Activated CD8-positive, alpha-beta memory T cell treated with anti-CD3 and anti-CD28 coated beads, Interleukin-2, amount 50 U/mL, for 48 hours (primary cell): ENCODE data around the gene SCG5.

Experiments used
- DNase-seq: peaks from one replicate; pipeline ENCODE4 v3.0.0-alpha.2; 2020

The SCG5 gene

DNA sequence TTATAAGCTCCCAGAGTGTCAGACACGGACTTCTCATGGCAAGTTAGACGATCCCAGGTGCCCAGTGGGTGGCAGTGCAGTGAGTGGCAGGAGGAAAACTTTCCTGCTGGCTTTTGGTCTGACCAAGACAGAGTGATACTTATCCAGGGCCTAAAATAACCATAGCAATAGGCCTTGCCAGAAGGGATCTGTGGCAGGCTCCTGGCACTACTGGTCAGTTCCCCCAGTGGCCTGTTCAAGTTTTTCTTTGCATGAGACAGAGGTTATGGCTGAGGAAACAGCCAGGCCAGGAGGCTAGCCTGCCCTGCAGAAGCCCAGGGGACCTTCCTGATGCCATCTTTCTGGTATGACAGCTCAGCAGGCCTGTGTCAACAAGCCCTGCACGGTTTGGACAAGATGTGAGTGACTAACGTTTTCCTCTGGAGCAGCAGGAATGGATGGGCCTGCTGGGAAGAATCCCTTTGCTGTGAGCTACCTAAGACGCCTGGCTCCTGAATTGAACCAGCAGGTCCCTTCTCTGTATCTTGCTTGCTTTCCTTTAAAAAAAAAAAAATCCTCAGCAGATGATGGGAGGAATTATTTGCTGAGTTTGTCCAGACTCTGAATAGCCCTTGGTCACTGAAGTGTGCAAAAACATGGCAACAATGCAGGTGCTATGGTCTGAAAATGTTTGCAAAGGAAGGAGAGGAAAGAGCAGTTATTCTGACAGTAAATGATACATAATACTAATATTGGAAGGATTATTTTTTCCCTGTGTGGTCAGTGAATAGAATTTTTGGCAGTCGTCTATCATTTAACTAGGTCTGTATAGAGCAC is 18.0 kb downstream of the SCG5 start:
- no peak for DNase-seq

DNA sequence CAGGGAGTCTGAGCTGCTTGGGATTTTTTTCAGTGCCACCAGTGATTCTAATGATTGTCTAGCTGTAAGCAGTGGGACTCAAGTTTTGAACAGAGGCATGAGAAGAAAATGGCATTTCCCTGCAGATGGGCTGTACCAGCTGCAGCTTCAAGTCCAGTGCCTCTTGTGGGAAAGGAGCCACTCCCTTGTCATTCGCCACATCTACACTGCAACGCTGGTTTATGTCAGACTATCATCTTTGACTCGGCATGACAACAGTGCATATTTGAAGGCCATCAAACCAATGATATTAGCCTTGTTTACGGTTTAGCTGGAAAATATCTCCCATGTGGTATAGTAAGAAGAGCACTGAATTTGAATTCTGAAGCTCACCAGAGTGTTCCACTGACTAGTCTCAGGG is 22.2 kb downstream of the SCG5 start:
- DNase-seq: no peak

DNA sequence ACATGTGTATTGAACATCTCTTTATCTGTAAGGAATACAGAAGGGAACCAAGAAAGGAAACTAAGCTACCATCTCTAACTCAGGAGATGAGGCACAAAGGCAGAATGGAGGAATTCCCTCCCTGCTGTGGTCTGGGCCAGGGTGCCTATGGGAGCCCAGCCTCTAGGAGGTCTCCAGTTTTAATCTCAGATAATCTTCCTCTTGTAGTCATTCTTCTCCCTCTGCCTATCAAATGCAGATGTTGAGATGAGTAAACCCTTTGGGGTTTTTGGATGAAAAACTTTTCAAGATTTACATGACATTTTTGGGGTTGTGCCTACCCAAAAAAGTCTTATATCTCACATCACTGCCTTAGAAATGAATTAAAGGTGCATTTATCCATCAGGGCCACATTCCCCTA is 23.3 kb downstream of the SCG5 start:
- DNase-seq: no peak

DNA sequence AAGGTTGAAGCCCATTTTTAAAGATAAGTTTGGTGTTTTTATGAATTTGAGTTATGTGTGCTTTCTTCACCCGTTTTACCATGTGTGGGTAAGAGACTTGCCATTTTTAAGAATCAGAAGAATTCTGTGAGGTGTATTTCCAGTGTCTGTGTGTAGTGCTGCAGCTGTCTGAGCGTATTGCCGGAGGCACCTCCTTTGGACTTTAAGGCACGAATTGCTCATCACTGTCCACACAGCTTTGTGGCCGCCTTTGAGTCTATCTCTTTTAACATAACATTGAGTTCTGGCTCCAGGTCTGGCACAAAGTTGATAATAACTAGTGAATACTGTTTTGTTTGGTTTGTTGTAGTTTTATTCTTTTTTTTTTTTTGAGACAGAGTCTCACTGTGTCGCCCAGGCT is 25.8 kb downstream of the SCG5 start:
- no peak for DNase-seq

DNA sequence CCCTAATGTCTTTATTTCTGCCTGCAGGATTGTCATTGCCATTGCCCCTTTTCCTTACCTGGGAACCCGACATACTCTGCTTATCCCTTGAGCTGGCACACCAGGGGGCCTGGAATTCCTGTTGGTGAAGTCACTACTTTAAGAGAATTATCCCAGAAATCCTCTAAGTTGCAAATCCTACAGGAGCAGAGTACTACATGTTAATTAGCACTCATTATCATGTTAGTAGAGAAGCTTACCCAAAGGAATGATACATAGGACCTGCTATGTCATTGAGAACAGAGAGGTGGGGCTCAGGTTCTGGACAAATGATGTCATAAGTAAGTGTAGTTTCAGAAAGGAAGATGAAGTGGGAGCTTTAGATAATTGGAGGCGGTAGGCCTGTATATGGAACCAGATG is 27.4 kb downstream of the SCG5 start:
- no peak for DNase-seq

DNA sequence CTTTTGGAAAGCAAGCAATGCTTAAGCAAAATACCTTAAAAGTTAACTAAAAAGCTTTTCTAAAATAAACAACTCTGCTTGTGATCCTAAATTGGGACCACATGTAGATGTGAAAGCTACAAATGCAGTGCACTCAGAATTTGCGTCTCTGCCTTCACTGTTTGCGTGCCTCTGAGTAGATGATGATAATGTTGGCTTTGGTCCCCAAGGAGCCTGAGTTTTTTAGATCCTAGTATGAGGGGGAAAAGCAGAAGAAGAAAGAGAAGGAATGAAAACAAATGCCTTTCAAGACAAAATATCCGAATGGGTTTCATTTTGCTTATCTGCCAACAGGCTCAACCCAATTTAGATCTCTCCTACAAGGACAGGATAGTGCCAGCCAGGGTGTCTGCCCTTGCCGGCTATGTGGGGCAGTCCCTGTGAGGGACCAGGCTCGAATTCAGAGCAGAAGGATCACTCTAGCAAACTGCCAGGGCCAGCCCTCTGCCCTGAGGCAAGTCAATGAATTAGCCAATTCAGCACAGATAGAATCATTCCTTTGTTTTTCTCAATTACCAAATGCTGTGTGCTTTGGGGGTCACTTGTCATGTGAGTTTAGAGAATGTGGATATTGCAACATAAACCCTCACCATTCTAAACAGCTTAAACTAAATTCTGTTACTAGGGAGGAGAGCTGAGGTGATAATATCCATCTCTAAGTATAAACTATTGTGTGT is 28.5 kb downstream of the SCG5 start:
- no peak for DNase-seq

DNA sequence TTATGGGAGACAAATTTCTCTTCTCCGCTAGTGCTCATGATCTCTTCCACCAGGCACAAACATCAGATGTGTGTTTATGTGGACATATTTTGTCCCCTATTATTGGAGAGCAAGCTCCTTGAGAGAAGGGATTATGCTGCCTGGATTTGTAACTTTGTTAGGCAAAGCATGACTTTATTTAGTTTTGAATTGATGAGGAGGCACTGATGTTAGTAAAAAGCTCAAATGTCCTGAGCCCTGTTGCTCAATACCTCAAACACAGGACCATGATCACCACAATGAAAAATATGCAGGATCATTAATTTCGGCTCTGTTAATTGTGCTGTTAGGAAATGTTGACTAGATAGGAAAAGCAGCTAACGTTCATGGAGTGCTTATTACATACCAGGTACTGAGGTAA is 29.1 kb downstream of the SCG5 start:
- DNase-seq: no peak

DNA sequence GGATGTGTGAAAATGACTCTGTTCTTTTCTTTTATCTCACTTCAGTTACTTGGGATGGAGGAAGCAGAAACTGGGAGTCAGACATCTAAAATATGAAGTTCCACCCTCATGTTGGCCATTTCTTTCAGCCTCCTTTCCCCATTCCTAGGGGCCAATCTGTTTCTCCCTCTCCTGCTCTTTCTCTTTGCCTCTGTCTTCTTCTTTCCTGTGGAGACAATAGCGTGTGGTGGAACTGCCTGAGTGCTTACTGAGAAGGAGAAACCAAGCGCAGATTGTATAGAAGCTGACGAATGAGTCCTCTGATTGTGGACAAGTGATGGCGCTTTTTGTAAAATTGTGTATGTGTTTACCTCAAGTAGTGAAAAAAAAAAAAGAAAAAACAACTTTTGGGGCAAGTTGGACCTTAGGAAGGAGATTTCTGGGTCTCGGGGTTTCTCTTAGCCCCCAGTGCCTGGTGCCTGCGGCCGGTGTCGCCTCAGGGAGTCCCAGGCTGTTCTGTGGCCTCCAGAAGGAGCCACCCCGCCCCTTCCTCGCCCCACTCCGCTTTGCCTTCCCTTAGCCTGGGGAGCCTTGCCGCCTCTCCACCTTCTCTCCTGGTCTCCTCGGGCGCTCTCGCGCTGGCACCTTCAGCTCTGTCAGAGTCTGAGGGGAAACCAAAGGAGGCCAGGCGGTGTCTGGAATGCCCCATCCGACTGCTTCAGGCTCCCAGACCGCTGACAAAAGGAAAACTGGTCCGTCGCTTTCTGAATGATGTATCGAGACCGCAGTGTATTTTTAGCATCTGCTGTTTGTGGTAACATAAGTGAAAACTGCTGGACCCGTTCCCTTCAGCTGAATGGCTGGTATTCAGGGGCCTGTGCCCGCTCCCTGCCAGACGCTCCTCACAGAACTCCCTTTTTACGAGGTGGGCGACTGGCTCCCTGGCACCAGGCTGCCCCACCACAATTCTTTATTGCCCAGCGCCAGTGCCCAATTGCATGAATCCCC is 30.1 kb downstream of the SCG5 start:
- no peak for DNase-seq

DNA sequence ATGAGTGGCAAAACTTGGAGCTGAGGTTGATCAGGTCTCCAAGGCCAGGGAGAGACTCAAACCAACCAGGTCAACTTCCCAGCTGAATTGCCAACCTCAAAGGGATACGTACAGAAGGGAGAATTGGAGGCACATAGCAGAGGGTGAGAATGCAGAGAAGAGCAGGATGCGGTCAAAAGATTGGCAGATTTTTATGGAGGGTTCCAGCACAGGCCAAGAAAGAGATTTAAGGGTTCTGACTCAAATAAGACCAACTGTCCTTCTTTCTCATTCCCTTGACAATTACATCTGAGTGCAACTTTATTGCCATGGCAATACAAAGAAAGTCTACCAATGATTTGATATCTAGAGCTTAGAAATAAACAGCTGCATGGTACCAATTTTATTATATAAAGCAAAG is 33.2 kb downstream of the SCG5 start:
- no peak for DNase-seq

DNA sequence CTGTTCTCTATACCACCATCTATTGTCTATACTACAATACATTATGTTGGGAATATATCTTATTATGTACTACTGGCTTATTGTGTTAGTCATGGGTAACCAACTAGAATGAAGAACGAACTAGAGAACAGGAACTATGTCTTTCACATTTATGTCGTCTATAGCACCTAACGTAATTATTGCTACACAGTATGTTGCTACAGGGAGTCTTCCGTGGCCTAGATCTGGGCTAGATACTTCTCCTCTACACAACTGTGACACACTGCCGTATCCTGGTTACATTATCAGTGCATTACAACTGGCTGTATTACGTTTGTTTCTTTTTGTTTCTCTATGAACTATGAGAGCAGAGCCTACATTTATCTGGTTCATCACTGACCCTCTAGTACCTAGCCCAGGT is 34.0 kb downstream of the SCG5 start:
- no peak for DNase-seq

DNA sequence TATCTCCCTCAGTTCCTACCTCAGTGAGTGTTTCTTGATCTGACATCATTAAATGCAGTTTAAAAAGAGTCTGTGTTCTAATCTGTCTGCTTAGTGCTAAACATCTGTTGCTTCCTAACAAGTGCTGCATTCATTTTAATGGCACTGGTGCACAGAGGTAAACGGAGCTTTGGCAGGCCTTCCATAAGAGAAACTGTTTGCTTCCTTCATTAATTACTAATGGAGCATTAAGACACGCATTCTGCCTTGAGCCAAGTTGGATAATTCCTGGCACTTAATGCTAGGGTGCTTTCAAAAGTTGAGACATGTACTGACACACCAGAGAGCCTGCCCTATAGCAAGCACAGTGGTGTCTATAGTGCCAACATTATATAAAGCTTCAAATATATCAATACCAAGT is 34.7 kb downstream of the SCG5 start:
- DNase-seq: no peak

DNA sequence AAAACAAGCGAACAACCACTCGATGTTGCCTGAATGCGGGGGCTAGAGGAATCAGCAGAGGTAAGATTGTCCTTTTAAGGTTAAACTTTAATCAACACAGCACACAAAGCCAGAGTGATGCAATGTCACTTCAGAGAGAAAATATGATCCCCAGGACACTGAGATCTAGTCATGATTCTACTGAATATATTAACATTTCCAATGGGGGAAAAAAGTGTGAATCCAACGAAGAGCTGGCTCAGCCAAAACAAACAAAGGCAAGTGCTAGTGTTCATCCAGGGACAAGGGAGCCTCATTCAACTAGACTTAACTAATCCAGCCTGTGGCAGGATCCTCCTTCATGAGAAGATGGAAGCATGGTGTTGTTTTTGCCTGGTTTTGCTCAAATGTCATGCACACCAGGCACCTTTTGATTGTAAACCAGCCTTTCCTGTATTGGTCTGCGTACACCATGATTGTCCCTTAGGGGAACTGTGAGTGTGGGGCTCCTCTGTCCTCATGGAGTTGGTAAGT is 35.8 kb downstream of the SCG5 start:
- DNase-seq: no peak

DNA sequence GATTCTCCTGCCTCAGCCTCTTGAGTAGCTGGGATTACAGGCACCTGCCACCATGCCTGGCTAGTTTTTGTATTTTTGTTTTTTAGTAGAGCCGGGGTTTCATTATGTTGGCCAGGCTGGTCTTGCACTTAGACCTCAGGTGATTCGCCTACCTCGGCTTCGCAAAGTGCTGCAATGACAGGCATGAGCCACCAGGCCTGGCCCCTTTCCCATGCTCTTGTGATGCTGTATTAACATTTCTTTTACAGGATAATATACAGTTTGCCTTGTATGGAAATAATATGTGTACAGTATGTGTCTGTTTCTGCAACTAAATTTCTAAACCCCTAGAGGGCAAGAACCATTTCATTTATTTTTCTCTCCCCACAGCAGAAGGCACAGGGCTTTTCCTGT is 37.8 kb downstream of the SCG5 start:
- no peak for DNase-seq

DNA sequence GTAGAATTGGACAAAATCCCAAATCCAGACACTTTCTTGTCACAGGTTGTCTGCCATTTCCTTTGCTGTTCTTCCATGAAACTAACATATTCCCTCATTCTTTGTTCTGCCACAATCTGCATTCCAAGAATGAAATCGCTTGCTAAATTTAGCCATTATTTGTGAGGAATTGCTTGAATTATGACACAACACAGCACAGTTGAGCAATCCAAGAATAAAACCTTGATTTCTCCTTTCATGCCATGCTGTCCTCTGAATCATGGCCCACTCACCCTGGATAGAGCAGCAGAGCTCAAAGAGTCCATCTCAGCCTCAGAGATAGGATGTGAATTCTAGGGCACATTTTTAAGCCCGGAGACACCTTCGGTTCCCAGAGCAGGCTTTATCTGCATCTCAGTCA is 41.1 kb downstream of the SCG5 start:
- no peak for DNase-seq

DNA sequence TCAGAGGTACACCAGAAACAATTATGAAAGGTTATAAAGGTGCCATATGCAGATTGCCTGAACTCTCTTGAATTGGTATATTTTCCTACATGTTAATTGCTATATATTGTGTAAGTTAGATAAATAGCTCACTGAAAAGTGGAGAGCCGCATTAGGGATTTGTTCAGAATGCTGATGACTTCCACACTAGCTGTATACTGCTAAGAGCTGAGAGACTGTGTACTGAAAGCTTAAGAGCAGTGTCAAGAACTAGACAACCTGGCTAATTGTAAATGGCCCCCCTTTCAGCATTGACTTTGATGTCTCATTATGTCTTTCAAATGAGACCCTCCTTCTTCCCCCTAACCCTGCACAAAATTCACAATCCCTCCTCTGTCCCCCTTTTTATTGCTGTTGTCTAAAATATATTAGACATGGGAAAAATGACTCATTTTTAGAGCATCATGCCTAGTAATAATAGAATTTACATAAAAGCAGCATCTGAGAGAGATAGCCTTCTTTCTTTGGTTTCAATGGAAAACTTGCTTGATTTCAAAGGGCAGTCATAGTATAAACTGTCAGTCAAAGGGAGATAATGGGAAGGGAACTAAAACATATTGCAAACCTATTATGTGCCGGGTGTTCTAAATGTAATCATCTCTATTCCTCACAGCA is 41.6 kb downstream of the SCG5 start:
- no peak for DNase-seq

DNA sequence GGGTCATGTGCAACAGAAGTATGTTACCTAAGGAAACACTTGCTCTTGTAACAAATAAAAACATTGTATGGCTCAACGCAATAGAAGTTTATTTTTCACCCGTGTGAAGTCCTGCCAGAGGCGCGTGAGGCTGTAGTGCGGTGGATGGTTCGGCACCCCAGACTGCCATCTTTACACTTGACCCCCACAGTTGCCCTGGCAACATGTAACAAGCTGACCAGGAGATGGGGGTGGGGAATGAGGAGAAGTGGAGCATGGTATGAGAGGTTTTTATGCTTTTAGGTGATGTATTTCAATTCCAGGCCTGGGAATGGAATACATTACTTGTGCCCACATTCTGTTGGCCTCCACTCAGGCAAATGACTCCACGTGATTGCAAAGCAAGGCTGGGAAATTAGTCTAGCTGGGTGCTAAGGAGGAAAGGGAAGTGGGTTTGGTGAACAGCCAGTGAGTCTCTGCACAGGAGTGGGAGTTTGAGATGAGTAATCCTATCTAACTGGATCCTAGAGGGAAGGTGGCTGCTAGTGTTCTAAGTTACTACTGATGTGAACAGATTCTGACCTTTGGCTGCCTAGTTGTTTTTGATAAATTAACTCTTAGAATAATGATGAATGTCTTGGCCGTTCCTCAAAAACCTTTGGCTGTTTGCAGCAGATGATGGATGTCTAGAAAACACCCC is 42.5 kb downstream of the SCG5 start:
- no peak for DNase-seq

DNA sequence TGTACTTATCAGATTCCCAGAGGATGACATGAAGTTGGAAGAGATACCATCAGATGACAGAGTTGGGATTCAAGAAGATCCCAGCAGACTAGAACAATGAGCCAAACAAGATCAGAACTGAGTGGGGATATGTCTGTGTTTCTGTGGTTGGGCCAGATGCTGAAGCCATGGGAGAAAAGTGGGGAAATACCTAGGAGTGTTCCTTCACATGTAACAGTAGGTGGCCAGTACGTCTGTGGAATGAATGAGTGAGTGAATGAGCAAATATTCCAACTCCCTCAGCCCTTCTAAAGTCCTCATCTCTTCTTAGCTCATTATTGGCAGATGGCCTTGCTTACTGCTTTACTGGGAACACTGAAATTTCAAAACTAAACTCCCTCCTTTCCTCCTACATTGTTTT is 44.1 kb downstream of the SCG5 start:
- no peak for DNase-seq

DNA sequence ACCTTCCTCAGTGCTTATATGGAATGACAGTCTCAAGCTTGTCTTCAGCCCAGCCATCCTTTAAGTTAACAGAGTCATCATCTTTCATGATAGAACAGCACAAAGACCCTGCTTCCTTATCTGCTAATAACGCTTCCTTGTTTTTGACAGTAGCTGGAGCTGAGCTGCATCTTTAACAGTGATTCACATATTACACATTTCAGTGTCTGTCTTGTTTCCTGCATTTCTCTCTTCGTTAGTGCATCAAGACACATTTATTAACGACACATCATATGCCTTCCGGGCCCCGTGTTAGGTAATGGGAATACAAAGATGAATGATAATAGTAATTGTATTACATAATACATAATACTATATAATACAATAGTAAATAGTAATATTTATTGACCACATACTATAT is 46.0 kb downstream of the SCG5 start:
- DNase-seq: no peak

DNA sequence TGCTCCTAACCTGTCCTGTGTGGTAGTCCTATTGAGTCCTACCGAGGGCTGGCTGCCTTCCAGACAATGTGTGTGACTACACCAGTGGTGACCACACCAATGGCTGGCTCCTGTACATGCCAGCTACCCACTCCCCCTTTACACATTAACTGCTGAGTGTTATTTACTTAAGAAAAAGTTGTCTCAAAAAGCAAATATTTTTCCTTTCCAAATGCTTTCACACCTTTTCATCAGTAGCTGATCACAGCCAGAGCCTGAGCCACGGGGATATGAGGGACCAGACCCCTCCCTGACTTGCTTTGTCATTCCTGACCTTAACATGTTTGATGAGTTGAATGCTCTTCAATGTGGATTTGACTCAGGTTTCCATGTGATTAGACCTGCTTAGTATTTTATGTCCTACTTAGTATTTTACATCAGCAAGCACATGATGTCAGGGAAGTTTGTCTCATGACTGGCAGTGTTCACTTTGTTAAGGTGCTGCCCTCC is 46.7 kb downstream of the SCG5 start:
- no peak for DNase-seq

DNA sequence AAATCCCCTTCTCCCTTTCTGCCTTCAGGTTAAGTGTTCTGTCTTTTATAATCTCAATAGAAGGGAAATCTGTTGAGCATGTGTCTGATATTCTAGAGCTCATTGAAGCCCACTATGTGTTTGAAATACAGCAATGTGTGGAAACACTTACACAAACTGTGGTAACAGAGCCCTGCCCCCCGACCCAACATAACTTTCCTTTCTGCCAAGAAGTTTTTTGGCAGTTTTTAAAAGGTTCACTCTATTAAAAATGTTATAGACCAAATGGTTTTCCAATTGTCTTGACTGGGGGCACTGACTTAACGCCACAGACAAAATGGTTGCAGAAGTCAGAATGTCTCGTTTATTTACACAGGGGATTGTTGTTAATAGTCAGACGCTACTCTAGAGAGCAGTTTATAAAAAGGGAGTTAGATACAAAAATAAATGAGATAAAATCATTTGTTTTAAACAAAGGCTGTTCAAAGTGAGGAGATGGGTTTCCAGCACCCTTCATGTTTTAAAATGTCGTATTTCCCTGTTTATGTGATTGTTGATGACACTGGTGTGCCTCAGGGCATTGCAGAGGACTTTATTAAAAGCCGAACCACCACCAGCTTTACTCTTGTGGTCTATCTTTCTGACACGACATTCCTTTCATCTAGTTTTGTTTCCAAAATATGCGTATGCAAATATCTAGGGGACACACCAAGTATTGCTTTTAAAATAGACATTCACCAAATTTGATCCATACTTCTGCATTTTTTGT is 49.6 kb downstream of the SCG5 start:
- no peak for DNase-seq

DNA sequence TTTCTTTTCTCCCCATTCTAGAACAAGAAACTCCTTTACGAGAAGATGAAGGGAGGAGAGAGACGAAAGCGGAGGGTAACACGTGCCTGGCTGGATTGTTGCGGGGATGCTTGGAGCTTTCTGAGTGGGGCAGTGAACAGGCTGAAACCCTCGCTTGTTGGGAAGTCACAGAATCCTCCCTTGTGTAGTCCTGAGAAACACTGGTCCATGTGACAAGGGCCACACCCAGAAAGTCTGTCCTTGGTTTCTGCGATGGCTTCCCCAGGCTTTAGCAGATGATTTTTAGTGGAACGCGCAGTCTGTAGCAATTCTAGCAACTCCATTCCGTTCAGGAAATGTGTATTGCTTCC is 50.2 kb downstream of the SCG5 start:
- no peak for DNase-seq
